Measurements from ENCODE around the gene SBNO2.

The SBNO2 gene

GRCh38 chr19:1106841-1107660 is 67.0 kb downstream of the SBNO2 start:
- DNase-seq (ENCODE audit: low read depth): peak; percentile 74

GRCh38 chr19:1105873-1106840 is 67.9 kb downstream of the SBNO2 start:
- DNase-seq (ENCODE audit: low read depth): no peak

- peak; percentile 60 for DNase-seq (ENCODE audit: low read depth)
These were observed 68.8 kb downstream of the SBNO2 start for GRCh38 chr19:1105008-1105872.

GRCh38 chr19:1104311-1105007 is 69.6 kb downstream of the SBNO2 start:
- peak; percentile 72 for DNase-seq (ENCODE audit: low read depth)

GRCh38 chr19:1103708-1104310 is 70.3 kb downstream of the SBNO2 start, which contains the start of gene GPX4:
TSS of gene GPX4 (plus strand) at chr19:1103994. CDS start at chr19:1104044, 50 bp downstream.
- peak; percentile 99 for DNase-seq (ENCODE audit: low read depth)

- peak; percentile 43 for DNase-seq (ENCODE audit: low read depth)
These were observed 70.8 kb downstream of the SBNO2 start for GRCh38 chr19:1103132-1103707.

GRCh38 chr19:1102407-1103131 is 71.5 kb downstream of the SBNO2 start:
- DNase-seq (ENCODE audit: low read depth): peak; percentile 99

- no peak for DNase-seq (ENCODE audit: low read depth)
These were observed 72.8 kb downstream of the SBNO2 start for GRCh38 chr19:1101337-1101698.

- DNase-seq (ENCODE audit: low read depth): no peak
These were observed 75.7 kb downstream of the SBNO2 start for GRCh38 chr19:1098177-1099051.

GRCh38 chr19:1097810-1098176 is 76.3 kb downstream of the SBNO2 start:
- DNase-seq (ENCODE audit: low read depth): no peak

- peak; percentile 97 for DNase-seq (ENCODE audit: low read depth)
These were observed 78.9 kb downstream of the SBNO2 start, which contains the start of gene POLR2E for GRCh38 chr19:1094978-1095701. TSS of gene POLR2E (minus strand) at chr19:1095375. CDS start at chr19:1095315, 60 bp downstream.

- DNase-seq (ENCODE audit: low read depth): no peak
These were observed 79.5 kb downstream of the SBNO2 start for GRCh38 chr19:1094655-1094977.

- no peak for DNase-seq (ENCODE audit: low read depth)
These were observed 80.1 kb downstream of the SBNO2 start for GRCh38 chr19:1093811-1094553.

- no peak for DNase-seq (ENCODE audit: low read depth)
These were observed 80.7 kb downstream of the SBNO2 start for GRCh38 chr19:1093330-1093729.

- no peak for DNase-seq (ENCODE audit: low read depth)
These were observed 82.4 kb downstream of the SBNO2 start for GRCh38 chr19:1091544-1092175.

- DNase-seq (ENCODE audit: low read depth): no peak
These were observed 83.1 kb downstream of the SBNO2 start for GRCh38 chr19:1090731-1091543.

Data from iris pigment epithelial cell (primary cell).